GM12874 (cell line): ENCODE results near the gene PTPRD.
A peak's percentile ranks its signal among the peaks of the same experiment; 100 is the strongest.

Experiments used
- TF ChIP-seq, protein P1 (sequence below): IDR thresholded peaks from 2 replicates; pipeline ENCODE4 v1.5.1; 2011; ENCODE audit warnings: low read depth, mild to moderate bottlenecking, control low read depth, low read length, moderate library complexity; ENCODE audit not compliant: insufficient read depth

The PTPRD gene

DNA sequence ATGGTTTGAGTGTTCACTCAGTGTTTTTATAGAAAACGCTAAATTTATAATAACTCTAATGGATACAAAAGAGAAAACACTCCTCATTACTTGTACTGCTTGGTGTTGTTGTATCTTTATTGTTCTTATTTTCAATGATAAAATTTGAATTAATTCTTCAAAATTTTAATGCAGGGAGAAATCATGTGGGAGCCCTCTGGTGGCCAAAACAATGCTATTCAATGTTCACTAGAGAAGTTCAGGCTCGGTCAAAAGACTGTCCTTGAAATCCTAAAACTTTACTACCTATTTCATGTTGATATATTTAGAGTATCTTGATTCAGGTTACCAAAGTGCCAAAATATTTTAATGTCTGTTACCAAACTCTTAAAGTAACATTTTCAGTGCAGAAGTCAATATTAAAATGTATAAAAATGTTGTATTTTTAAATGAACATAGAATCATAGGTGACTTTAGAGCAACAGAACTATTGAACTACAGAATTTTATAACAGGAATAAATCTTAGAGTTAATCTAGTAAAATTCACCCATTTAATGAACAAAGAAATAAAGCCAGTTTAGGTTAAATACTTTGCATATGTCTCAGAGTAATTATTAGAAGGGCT lies 1259.8 kb downstream of the PTPRD start:
- TF ChIP-seq, protein P1, sequence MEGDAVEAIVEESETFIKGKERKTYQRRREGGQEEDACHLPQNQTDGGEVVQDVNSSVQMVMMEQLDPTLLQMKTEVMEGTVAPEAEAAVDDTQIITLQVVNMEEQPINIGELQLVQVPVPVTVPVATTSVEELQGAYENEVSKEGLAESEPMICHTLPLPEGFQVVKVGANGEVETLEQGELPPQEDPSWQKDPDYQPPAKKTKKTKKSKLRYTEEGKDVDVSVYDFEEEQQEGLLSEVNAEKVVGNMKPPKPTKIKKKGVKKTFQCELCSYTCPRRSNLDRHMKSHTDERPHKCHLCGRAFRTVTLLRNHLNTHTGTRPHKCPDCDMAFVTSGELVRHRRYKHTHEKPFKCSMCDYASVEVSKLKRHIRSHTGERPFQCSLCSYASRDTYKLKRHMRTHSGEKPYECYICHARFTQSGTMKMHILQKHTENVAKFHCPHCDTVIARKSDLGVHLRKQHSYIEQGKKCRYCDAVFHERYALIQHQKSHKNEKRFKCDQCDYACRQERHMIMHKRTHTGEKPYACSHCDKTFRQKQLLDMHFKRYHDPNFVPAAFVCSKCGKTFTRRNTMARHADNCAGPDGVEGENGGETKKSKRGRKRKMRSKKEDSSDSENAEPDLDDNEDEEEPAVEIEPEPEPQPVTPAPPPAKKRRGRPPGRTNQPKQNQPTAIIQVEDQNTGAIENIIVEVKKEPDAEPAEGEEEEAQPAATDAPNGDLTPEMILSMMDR = peak; percentile 43

DNA sequence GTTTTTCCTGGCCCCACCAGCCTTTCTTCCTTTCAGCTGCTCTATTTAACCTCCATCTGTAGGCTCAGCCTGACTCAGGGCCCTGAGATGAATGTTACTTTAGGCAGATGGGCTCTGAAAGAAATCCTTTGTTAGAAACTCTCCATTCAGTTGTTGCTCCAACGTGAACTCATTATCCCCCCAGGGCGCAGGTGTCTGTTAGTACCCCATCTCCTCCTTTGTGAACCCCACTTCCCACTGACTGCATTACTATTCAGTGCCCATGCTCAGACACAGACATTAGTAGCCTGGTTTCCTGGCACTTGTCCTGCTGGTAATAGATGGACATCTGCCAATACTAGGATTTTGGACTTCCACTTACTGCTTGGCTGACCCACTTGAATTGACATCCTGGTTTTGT lies 1271.6 kb downstream of the PTPRD start:
- TF ChIP-seq, protein P1 = no peak

DNA sequence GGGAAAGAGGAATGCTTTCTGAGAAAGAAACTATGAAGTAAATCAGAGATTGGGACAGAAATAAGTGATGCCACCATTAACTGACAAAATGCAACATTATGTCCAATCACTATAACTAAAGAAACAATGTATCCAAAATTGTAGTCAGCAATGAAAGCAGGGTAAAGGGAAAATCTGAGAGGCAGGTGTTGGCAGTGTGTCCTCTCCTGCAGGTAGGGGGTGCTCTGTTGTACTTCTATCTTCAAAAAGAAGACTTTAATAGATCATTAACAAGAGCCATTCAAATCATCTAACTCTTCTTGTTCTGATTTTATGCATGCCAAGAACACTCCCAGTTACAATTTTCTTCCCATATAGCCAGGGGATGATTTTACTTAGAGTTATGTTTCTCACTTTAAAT lies 1275.7 kb downstream of the PTPRD start:
- TF ChIP-seq, protein P1 = peak; percentile 14; the same call in 1 of the 2 replicates

- TF ChIP-seq, protein P1 = no peak
Observed at GRCh38 chr9:9326749-9327148, 1286.1 kb downstream of the PTPRD start.

DNA sequence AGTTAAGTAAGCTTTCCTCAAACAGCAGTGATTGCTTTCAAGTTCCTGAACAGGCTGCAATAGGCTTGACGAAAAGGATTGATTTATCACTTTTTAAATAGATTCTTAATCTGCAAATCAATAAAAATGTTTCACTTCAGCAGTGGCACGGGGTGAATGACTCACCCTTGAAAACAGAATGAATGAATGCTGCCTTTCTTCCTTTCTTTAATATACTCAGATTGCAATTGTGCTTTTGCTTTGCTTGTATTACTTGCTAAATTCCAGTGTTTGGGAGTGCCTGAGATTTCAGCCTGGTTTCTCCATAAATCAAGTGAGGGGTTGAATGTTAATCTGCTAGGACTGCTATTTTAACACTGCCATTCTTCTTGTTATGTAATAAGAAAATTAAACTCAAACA lies 1293.8 kb downstream of the PTPRD start:
- TF ChIP-seq, protein P1 = no peak

- TF ChIP-seq, protein P1 = no peak
Observed at GRCh38 chr9:9305600-9305999, 1307.2 kb downstream of the PTPRD start.

- TF ChIP-seq, protein P1 = no peak
Observed at GRCh38 chr9:9299134-9299533, 1313.7 kb downstream of the PTPRD start.

- TF ChIP-seq, protein P1 = no peak
Observed at GRCh38 chr9:9286001-9286400, 1326.8 kb downstream of the PTPRD start.
